ENCODE results near the gene TEX54.

The TEX54 gene

GRCh38 chr11:62854825-62855570 is 22.4 kb upstream of the TEX54 start:
- peak overlapping the region; percentile 95 for H3K4me2 ChIP-seq (ENCODE audit: low read length)
- no peaks in the 10 kb centered on the region for H4K20me1 ChIP-seq (ENCODE audit: insufficient read depth, low read length)
- H3K36me3 ChIP-seq (ENCODE audit: insufficient read depth, low read length) = peaks cover 55% of the 10 kb centered on the region
- peaks cover 42% of the 10 kb centered on the region for H3K79me2 ChIP-seq (ENCODE audit: insufficient read depth, low read length)
- no peaks in the 10 kb centered on the region for H3K9me3 ChIP-seq (ENCODE audit: low read length)
- peaks cover 47% of the 10 kb centered on the region for H3K4me1 ChIP-seq (ENCODE audit: insufficient read depth, low read length, severe bottlenecking)
- H3K27me3 ChIP-seq (ENCODE audit: insufficient read depth, low read length) = no peaks in the 10 kb centered on the region
- no peak for TF ChIP-seq CTCF (IDR thresholded peaks at IDR 0.05; ENCODE audit: low read length)
- TF ChIP-seq EZH2 (IDR thresholded peaks at IDR 0.05; ENCODE audit: borderline replicate concordance, low read length) = no peak
- no peak overlapping the region for H2AFZ ChIP-seq (ENCODE audit: low read length)
- H3K4me3 ChIP-seq (ENCODE audit: low read depth, low read length, poor library complexity, severe bottlenecking) = peak overlapping the region; percentile 100
- H3F3A ChIP-seq (ENCODE audit: insufficient read depth, low read length) = peaks cover 47% of the 10 kb centered on the region
- peak overlapping the region; percentile 100 for H3K9ac ChIP-seq (ENCODE audit: low read length)
- H3K27ac ChIP-seq (ENCODE audit: low read depth, low read length, poor library complexity, severe bottlenecking) = peak overlapping the region; percentile 92
- H3K9me2 ChIP-seq (ENCODE audit: low read depth, low read length) = no peaks in the 10 kb centered on the region

DNA sequence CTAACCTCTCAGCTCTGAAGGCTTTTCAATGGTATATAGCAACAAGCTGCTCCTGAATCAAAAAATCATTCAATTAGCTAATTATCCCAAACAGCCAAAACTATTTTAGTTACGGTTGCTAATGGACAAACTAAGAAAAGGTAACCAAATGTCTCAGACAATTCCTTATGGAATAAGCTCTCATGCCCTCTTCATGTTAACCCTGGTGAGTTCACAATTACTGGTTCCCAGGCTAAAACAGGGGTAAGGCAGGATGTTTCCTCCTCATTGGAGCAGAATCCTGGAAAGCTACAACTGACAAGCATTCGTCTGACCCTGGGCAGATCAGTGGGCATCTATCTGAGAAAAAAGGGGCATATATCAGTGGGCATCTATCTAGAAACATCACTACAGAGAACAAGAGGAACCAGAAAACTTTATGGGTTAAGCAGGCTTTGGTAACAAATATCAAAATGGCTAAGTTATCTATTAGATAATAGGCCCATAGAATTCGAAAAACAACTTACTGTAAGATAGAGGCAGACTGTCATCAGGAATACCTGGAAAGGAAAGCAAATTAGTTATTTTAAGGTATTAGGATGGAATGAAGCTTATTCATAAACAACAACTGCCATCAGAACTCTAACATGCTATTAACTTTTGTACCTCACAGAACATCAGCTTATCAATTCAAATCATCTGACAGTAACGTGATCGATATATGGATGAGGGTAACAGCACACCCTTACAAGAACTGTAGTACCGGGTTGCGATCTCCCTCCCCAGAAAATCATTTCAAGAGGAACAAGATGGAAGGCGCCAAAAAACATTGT is 21.6 kb upstream of the TEX54 start:
- Histone ChIP-seq H3K9me2 (ENCODE audit: low read depth, low read length) (no peaks in the 10 kb centered on the region), H3K4me1 (ENCODE audit: insufficient read depth, low read length, severe bottlenecking) (peaks cover 39% of the 10 kb centered on the region), H3K36me3 (ENCODE audit: insufficient read depth, low read length) (peaks cover 50% of the 10 kb centered on the region), H3K27ac (ENCODE audit: low read depth, low read length, poor library complexity, severe bottlenecking) (peak overlapping the region; percentile 92), H3K4me2 (ENCODE audit: low read length) (peak overlapping the region; percentile 95), H3F3A (ENCODE audit: insufficient read depth, low read length) (peaks cover 52% of the 10 kb centered on the region), H2AFZ (ENCODE audit: low read length) (no peak overlapping the region), H3K4me3 (ENCODE audit: low read depth, low read length, poor library complexity, severe bottlenecking) (peak overlapping the region; percentile 100), H3K27me3 (ENCODE audit: insufficient read depth, low read length) (no peaks in the 10 kb centered on the region), H3K79me2 (ENCODE audit: insufficient read depth, low read length) (peaks cover 42% of the 10 kb centered on the region), H3K9ac (ENCODE audit: low read length) (peak overlapping the region; percentile 100), H4K20me1 (ENCODE audit: insufficient read depth, low read length) (no peaks in the 10 kb centered on the region), H3K9me3 (ENCODE audit: low read length) (no peaks in the 10 kb centered on the region)
- TF ChIP-seq CTCF (IDR thresholded peaks at IDR 0.05; ENCODE audit: low read length) = no peak
- no peak for TF ChIP-seq EZH2 (IDR thresholded peaks at IDR 0.05; ENCODE audit: borderline replicate concordance, low read length)

DNA sequence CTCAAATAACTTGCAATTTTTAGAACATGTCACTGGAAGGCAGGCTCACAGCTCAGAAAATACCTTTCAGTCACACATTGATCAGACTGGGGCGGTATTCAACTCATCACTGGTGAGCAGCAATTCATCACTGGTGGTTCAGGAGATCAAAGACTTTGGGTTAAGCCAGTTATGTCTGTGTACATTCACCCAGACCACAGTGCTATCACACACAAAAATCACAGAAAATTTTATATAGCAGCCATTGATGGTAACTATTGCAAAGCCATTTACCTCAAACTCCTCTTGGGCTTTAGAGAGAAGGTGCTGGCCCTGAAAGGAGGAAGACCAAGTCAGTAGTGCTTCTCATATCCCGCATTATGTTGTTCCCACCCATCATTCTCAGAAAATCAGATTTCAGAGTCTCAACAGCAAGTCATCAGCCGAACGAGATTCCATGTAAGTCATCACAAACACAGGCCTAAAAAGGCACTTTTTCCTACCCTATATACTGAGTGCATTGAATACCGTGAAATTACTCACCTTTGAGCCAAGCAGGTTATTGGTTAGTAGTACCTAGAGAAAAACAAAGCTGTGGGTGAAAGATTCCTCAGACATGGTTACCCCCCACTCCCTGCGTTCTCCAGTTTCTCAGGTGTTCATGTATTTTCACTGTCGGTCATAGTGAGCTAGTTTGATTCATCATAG is 20.8 kb upstream of the TEX54 start:
- Histone ChIP-seq H4K20me1 (ENCODE audit: insufficient read depth, low read length) (no peaks in the 10 kb centered on the region), H3K9ac (ENCODE audit: low read length) (peak overlapping the region; percentile 100), H3K4me1 (ENCODE audit: insufficient read depth, low read length, severe bottlenecking) (peaks cover 37% of the 10 kb centered on the region), H3K4me2 (ENCODE audit: low read length) (peak overlapping the region; percentile 95), H3K9me3 (ENCODE audit: low read length) (no peaks in the 10 kb centered on the region), H3K27me3 (ENCODE audit: insufficient read depth, low read length) (no peaks in the 10 kb centered on the region), H2AFZ (ENCODE audit: low read length) (no peak overlapping the region), H3K79me2 (ENCODE audit: insufficient read depth, low read length) (peaks cover 42% of the 10 kb centered on the region), H3K9me2 (ENCODE audit: low read depth, low read length) (no peaks in the 10 kb centered on the region), H3F3A (ENCODE audit: insufficient read depth, low read length) (peaks cover 52% of the 10 kb centered on the region), H3K36me3 (ENCODE audit: insufficient read depth, low read length) (peaks cover 50% of the 10 kb centered on the region), H3K4me3 (ENCODE audit: low read depth, low read length, poor library complexity, severe bottlenecking) (peak overlapping the region; percentile 100), H3K27ac (ENCODE audit: low read depth, low read length, poor library complexity, severe bottlenecking) (peak overlapping the region; percentile 92)
- TF ChIP-seq CTCF (IDR thresholded peaks at IDR 0.05; ENCODE audit: low read length) (no peak), EZH2 (IDR thresholded peaks at IDR 0.05; ENCODE audit: borderline replicate concordance, low read length) (no peak)

Measured in OCI-LY1 (cell line).